H1 (cell line): ENCODE data around the gene TSKU. TPM values are rescaled to one million over a fixed set of nuclear protein-coding genes. Genes with fewer than 3 reads are reported as not detected.

ENCODE experiments used
- CTCF ChIA-PET: fragments of 300-600 bp; sonication (Branson Sonifier 250); formaldehyde crosslinking; loops from one replicate; lab custom pipeline; 2021; ENCODE audit not compliant: partially characterized antibody; lab: Charles Lee
- POLR2A ChIA-PET: fragments of 300-600 bp; sonication (Branson Sonifier 250); formaldehyde crosslinking; loops from one replicate; lab custom pipeline; 2021; ENCODE audit warnings: inconsistent platforms; ENCODE audit not compliant: partially characterized antibody; lab: Charles Lee
- DNase-seq, 2 experiments: peaks; one replicate each; pipeline versions ENCODE4 v3.0.0 to v3.0.0-alpha.2; 2010 to 2022; ENCODE audit warnings: low spot score in 2 of 2, low read depth in 1 of 2, mixed read lengths in 1 of 2
- FAIRE-seq: peaks from 2 replicates; lab custom pipeline; 2011; peaks lifted over from hg19 to GRCh38; lab: Jason Lieb, UNC
- H2AFZ ChIP-seq: 2 replicates; pipeline ENCODE4 v1.8.1; 2012; ENCODE audit warnings: low read length, inconsistent platforms
- H2AK5ac ChIP-seq: 2 replicates; pipeline ENCODE4 v1.6.1; 2013; ENCODE audit warnings: low read depth, low read length
- H2BK120ac ChIP-seq: replicated peaks from 2 replicates; pipeline ENCODE3; 2013; ENCODE audit warnings: low read depth, low read length, inconsistent platforms
- H2BK12ac ChIP-seq: 2 replicates; pipeline ENCODE4 v1.6.1; 2013; ENCODE audit warnings: low read depth, low read length
- H2BK15ac ChIP-seq: 2 replicates; pipeline ENCODE4 v1.6.1; 2013; ENCODE audit warnings: low read length
- H2BK20ac ChIP-seq: 2 replicates; pipeline ENCODE4 v1.6.1; 2013; ENCODE audit warnings: low read length
- H2BK5ac ChIP-seq: 2 replicates; pipeline ENCODE4 v1.6.1; 2013; ENCODE audit warnings: low read depth, low read length
- H3K14ac ChIP-seq: 2 replicates; pipeline ENCODE4 v1.6.1; 2013; ENCODE audit warnings: inconsistent platforms; ENCODE audit not compliant: insufficient read length
- H3K18ac ChIP-seq: 2 replicates; pipeline ENCODE4 v1.6.1; 2013; ENCODE audit warnings: low read length; ENCODE audit errors: extremely low read depth
- H3K23ac ChIP-seq: 2 replicates; pipeline ENCODE4 v1.6.1; 2013; ENCODE audit warnings: inconsistent platforms; ENCODE audit not compliant: insufficient read length
- H3K23me2 ChIP-seq: 2 replicates; pipeline ENCODE4 v1.6.1; 2013; ENCODE audit warnings: low read depth, low read length
- H3K27ac ChIP-seq: 2 replicates; pipeline ENCODE4 v1.6.1; 2011; ENCODE audit warnings: low read depth, low read length, inconsistent platforms
- H3K27me3 ChIP-seq, 4 experiments: replicated peaks in 1 of 4; 1 replicate in 1 of 4; 2 replicates in 3 of 4; pipeline versions ENCODE4 v1.6.1 to v1.8.1; 2011 to 2013; ENCODE audit warnings: low read length in 3 of 4, mild to moderate bottlenecking in 3 of 4, inconsistent platforms in 2 of 4, mixed read lengths in 2 of 4, moderate library complexity in 1 of 4; ENCODE audit not compliant: control insufficient read depth in 3 of 4, insufficient read depth in 3 of 4; ENCODE audit errors: extremely low read depth in 1 of 4
- H3K36me3 ChIP-seq, 4 experiments: 2 replicates each; pipeline versions ENCODE4 v1.6.1 to v1.8.1; 2011 to 2013; ENCODE audit warnings: mild to moderate bottlenecking in 4 of 4, low read length in 3 of 4, moderate library complexity in 2 of 4, control low read depth in 1 of 4, inconsistent platforms in 1 of 4; ENCODE audit not compliant: insufficient read depth in 4 of 4, control insufficient read depth in 2 of 4
- H3K4ac ChIP-seq: replicated peaks from 2 replicates; pipeline ENCODE3; 2013; ENCODE audit warnings: low read length, low read depth, mixed read lengths, inconsistent platforms; ENCODE audit not compliant: insufficient read length
- H3K4me1 ChIP-seq, 4 experiments: replicated peaks in 1 of 4; 1 replicate in 1 of 4; 2 replicates in 3 of 4; pipeline versions ENCODE4 v1.6.1 to v1.8.1; 2011 to 2013; ENCODE audit warnings: low read length in 3 of 4, inconsistent platforms in 2 of 4, mixed read lengths in 1 of 4; ENCODE audit not compliant: insufficient read depth in 4 of 4, control insufficient read depth in 3 of 4
- H3K4me2 ChIP-seq, 2 experiments: 2 replicates each; pipeline versions ENCODE4 v1.6.1 to v1.8.1; 2011 to 2013; ENCODE audit warnings: low read depth in 2 of 2, low read length in 2 of 2, control low read depth in 1 of 2, inconsistent platforms in 1 of 2, mild to moderate bottlenecking in 1 of 2; ENCODE audit not compliant: insufficient read depth in 1 of 2
- H3K4me3 ChIP-seq, 4 experiments: fragments of 200-600, 300-600 bp in 1 of 4; sonication (generic), shearing (Covaris generic), sonication (Bioruptor Twin) in 1 of 4; 2 replicates each; pipeline versions ENCODE4 v1.5.1 to v1.8.1; 2011 to 2016; ENCODE audit warnings: low read length in 4 of 4, low read depth in 3 of 4, control low read depth in 2 of 4, inconsistent platforms in 2 of 4, mild to moderate bottlenecking in 2 of 4, mixed read lengths in 1 of 4, moderate library complexity in 1 of 4; ENCODE audit not compliant: insufficient read depth in 2 of 4; ENCODE audit errors: extremely low read depth in 1 of 4
- H3K56ac ChIP-seq: replicated peaks from 2 replicates; pipeline ENCODE3; 2013; ENCODE audit warnings: low read depth, mild to moderate bottlenecking, mixed read lengths, low read length, inconsistent platforms; ENCODE audit not compliant: insufficient read length
- H3K79me1 ChIP-seq: 2 replicates; pipeline ENCODE4 v1.6.1; 2013; ENCODE audit warnings: low read depth, low read length, control low read depth
- H3K79me2 ChIP-seq, 2 experiments: 2 replicates each; pipeline versions ENCODE4 v1.6.1 to v1.8.1; 2012 to 2013; ENCODE audit warnings: low read length in 2 of 2, mild to moderate bottlenecking in 2 of 2, inconsistent platforms in 1 of 2; ENCODE audit not compliant: insufficient read depth in 2 of 2, control insufficient read depth in 1 of 2
- H3K9ac ChIP-seq, 4 experiments: replicated peaks in 1 of 4; 1 replicate in 1 of 4; 2 replicates in 3 of 4; pipeline versions ENCODE4 v1.6.1 to v1.8.1; 2011 to 2013; ENCODE audit warnings: low read depth in 3 of 4, low read length in 3 of 4, control low read depth in 2 of 4, mild to moderate bottlenecking in 2 of 4, moderate library complexity in 2 of 4, inconsistent platforms in 1 of 4; ENCODE audit errors: extremely low read depth in 1 of 4
- H3K9me3 ChIP-seq, 2 experiments: 2 replicates each; pipeline versions ENCODE4 v1.6.1 to v1.8.1; 2012 to 2013; ENCODE audit warnings: mild to moderate bottlenecking in 2 of 2, moderate library complexity in 2 of 2, control low read depth in 1 of 2, inconsistent platforms in 1 of 2, low read depth in 1 of 2, low read length in 1 of 2, mixed read lengths in 1 of 2; ENCODE audit not compliant: insufficient read depth in 2 of 2
- H4K20me1 ChIP-seq, 2 experiments: replicated peaks in 1 of 2; 2 replicates each; pipeline versions ENCODE3 to v1.8.1; 2011 to 2013; ENCODE audit warnings: inconsistent platforms in 2 of 2, low read length in 2 of 2, mild to moderate bottlenecking in 1 of 2; ENCODE audit not compliant: insufficient read depth in 2 of 2, control insufficient read depth in 1 of 2
- H4K5ac ChIP-seq: 2 replicates; pipeline ENCODE4 v1.6.1; 2013; ENCODE audit warnings: low read length, low read depth, mixed read lengths, inconsistent platforms; ENCODE audit not compliant: insufficient read length
- H4K8ac ChIP-seq: 2 replicates; pipeline ENCODE4 v1.8.0; 2013; ENCODE audit warnings: mild to moderate bottlenecking, moderate library complexity, low read length, inconsistent platforms; ENCODE audit not compliant: insufficient read depth; ENCODE audit errors: extremely low read depth
- H4K91ac ChIP-seq: replicated peaks from 2 replicates; pipeline ENCODE3; 2013; ENCODE audit warnings: low read length, mixed read lengths, inconsistent platforms; ENCODE audit not compliant: insufficient read length
- ATF3 ChIP-seq: IDR thresholded peaks from 2 replicates; pipeline ENCODE4 v1.6.1; 2011; ENCODE audit warnings: low read depth, mild to moderate bottlenecking, low read length; ENCODE audit not compliant: insufficient read depth
- CBX5 ChIP-seq: fragments of 300-800, 300-1000 bp; sonication (generic); IDR thresholded peaks from 2 replicates; pipeline ENCODE4 v1.7.1; 2016; ENCODE audit warnings: antibody characterized with exemption, low read length, low read depth
- FOSL1 ChIP-seq: IDR thresholded peaks from 2 replicates; pipeline ENCODE4 v1.6.1; 2011; ENCODE audit warnings: mild to moderate bottlenecking, low read depth, low read length, moderate library complexity; ENCODE audit not compliant: insufficient read depth
- MAX ChIP-seq: IDR thresholded peaks from 2 replicates; pipeline ENCODE4 v1.6.1; 2012; ENCODE audit warnings: inconsistent platforms
- PHF8 ChIP-seq: fragments of 200-600 bp; sonication (generic); conservative IDR thresholded peaks from 2 replicates; pipeline ENCODE4 v1.7.1; 2012; ENCODE audit warnings: low read depth, mild to moderate bottlenecking, inconsistent platforms, low read length, moderate library complexity
- POLR2A ChIP-seq, 2 experiments: IDR thresholded peaks; 1 replicate in 1 of 2; 2 replicates in 1 of 2; pipeline ENCODE4 v1.6.1; 2011; ENCODE audit warnings: low read depth in 2 of 2, low read length in 2 of 2, mild to moderate bottlenecking in 2 of 2; ENCODE audit errors: control extremely low read depth in 1 of 2
- POLR2AphosphoS5 ChIP-seq: IDR thresholded peaks from 2 replicates; pipeline ENCODE4 v1.6.1; 2011; ENCODE audit warnings: low read depth, low read length
- SAP30 ChIP-seq: fragments of 300-600 bp; sonication (generic); IDR thresholded peaks from 2 replicates; pipeline ENCODE4 v1.7.1; 2012; ENCODE audit warnings: low read length, moderate library complexity, mild to moderate bottlenecking, inconsistent platforms; ENCODE audit not compliant: insufficient read depth, insufficient replicate concordance
- SIX5 ChIP-seq: IDR thresholded peaks from 2 replicates; pipeline ENCODE4 v1.6.1; 2011; ENCODE audit warnings: mild to moderate bottlenecking, low read depth, low read length
- TAF1 ChIP-seq: IDR thresholded peaks from 2 replicates; pipeline ENCODE4 v1.6.1; 2011; ENCODE audit warnings: mild to moderate bottlenecking, low read depth, low read length
- USF2 ChIP-seq: IDR thresholded peaks from 2 replicates; pipeline ENCODE4 v1.6.1; 2011; ENCODE audit warnings: low read length, improper control_type of control experiment
- YY1 ChIP-seq: IDR thresholded peaks from 2 replicates; pipeline ENCODE4 v1.6.1; 2011; ENCODE audit warnings: low read depth, mild to moderate bottlenecking, low read length
- ZNF274 ChIP-seq: IDR thresholded peaks from 2 replicates; pipeline ENCODE4 v1.7.0; 2012; ENCODE audit warnings: low read length, borderline replicate concordance; ENCODE audit errors: extremely low read depth
- WGBS, 2 experiments: shearing (Covaris generic) in 1 of 2; methylation state at CpG; one replicate each; pipeline versions ENCODE4 v1.1.6 to v1.1.7; 2013 to 2015; ENCODE audit warnings: low lambda C conversion rate in 2 of 2, mixed read lengths in 2 of 2, inconsistent platforms in 1 of 2, low coverage in 1 of 2, missing lambda C conversion rate in 1 of 2; ENCODE audit not compliant: insufficient replicate concordance in 2 of 2, insufficient coverage in 1 of 2, insufficient read length in 1 of 2; ENCODE audit errors: extremely low coverage in 1 of 2, missing lambda C conversion rate in 1 of 2; 5-methylcytosine and 5-hydroxymethylcytosine counted together
- polyA plus RNA-seq, 7 experiments: library from polyadenylated mRNA; depleted of rRNA in 3 of 7; stranded (reverse) in 5 of 7; unstranded in 2 of 7; fragments of >200 nt in 5 of 7; fragments of 200-250 nt in 2 of 7; gene quantifications; 1 replicate in 5 of 7; 2 replicates in 1 of 7; 4 replicates in 1 of 7; pipeline versions ENCODE4 v1.2.1 to v1.2.3, GENCODE V29; 2011 to 2013; ENCODE audit warnings: missing spikeins in 2 of 7, mixed read lengths in 2 of 7
- total RNA-seq: library from RNA; stranded (reverse); fragmentation: NEBNext Ultra II Directional; extraction: Animal tissue kit (Norgen Biotek cat#: 25700); gene quantifications from 2 replicates; pipeline ENCODE4 v1.2.1, GENCODE V29; 2021

TSKU gene
- total and polyA plus RNA-seq, 2 of the 8 experiments (the other 6 are each of a cell fraction or from before 2014, with no cell fraction given), result 22.8 to 28.4 TPM

GRCh38 chr11:76844511-76844910 lies 61.4 kb downstream of the TSKU start:
- TF ChIP-seq USF2, result no peak
- TF ChIP-seq ZNF274, result no peak
- TF ChIP-seq FOSL1, result no peak
- TF ChIP-seq TAF1, result no peak
- TF ChIP-seq SAP30, result no peak
- TF ChIP-seq PHF8, result no peak
- no peak for TF ChIP-seq POLR2A (IDR thresholded peaks at IDR 0.05; ENCODE audit: control extremely low read depth in 1 of 2, low read depth in 2 of 2, low read length in 2 of 2)
- no peak for TF ChIP-seq SIX5
- no peak for TF ChIP-seq POLR2AphosphoS5
- TF ChIP-seq ATF3, result no peak
- TF ChIP-seq MAX, result no peak
- TF ChIP-seq CBX5, result no peak
- TF ChIP-seq YY1, result no peak
- H2AFZ ChIP-seq, result no peak overlapping the region
- H3K79me1 ChIP-seq, result no peaks in the 10 kb centered on the region
- no peak overlapping the region for H2BK20ac ChIP-seq
- H3K23ac ChIP-seq, result no peak overlapping the region
- no peak overlapping the region for H3K9ac ChIP-seq
- H3K36me3 ChIP-seq, result no peaks in the 10 kb centered on the region
- DNase-seq (no peak), FAIRE-seq (no peak)
- H4K91ac ChIP-seq, result no peak overlapping the region
- no peaks in the 10 kb centered on the region for H3K27me3 ChIP-seq
- H3K4ac ChIP-seq, result no peak overlapping the region
- H2BK5ac ChIP-seq, result no peak overlapping the region
- no peak overlapping the region for H4K8ac ChIP-seq
- no peak overlapping the region for H3K14ac ChIP-seq
- no peaks in the 10 kb centered on the region; a peak in 1 of 7 replicates for H3K4me1 ChIP-seq
- H2BK120ac ChIP-seq, result no peak overlapping the region
- H3K56ac ChIP-seq, result no peak overlapping the region
- 85% methylated on average over 10 of the region's 10 CpGs; no CpG with 5 or more reads in 1 of the 2 experiments for WGBS, 2 experiments
- no peak overlapping the region for H4K5ac ChIP-seq
- POLR2A ChIA-PET, result no interaction called here
- no peak overlapping the region for H3K18ac ChIP-seq
- H3K79me2 ChIP-seq, result no peaks in the 10 kb centered on the region
- no peak overlapping the region for H3K4me3 ChIP-seq
- H3K4me2 ChIP-seq, result no peak overlapping the region
- no peak overlapping the region for H3K27ac ChIP-seq
- CTCF ChIA-PET, result interaction anchor here (0.6 to 1.4 kb wide), 2 partner anchors 118 to 123 kb away, joined by 3 to 4 read pairs; no protein-coding TSS in a partner anchor
- no peak overlapping the region for H2AK5ac ChIP-seq
- H3K23me2 ChIP-seq, result no peaks in the 10 kb centered on the region
- no peaks in the 10 kb centered on the region for H4K20me1 ChIP-seq
- H2BK12ac ChIP-seq, result no peak overlapping the region
- no peak overlapping the region for H2BK15ac ChIP-seq
- H3K9me3 ChIP-seq, result no peaks in the 10 kb centered on the region
